ELF-1 (cell line): ENCODE data around the gene LRCH1.

ENCODE experiments used
- DNase-seq: peaks from one replicate; pipeline ENCODE4 v3.0.0-alpha.2; 2016; ENCODE audit warnings: low read depth, low spot score

LRCH1 gene

GRCh38 chr13:46797501-46798237 lies 244.7 kb downstream of the LRCH1 start:
- no peak for DNase-seq

GRCh38 chr13:46799139-46799538 lies 246.2 kb downstream of the LRCH1 start:
- DNase-seq: no peak

GRCh38 chr13:46801858-46802257 lies 248.9 kb downstream of the LRCH1 start:
- DNase-seq: no peak
